ENCODE measurements around the gene HUS1B. TPM values are rescaled to one million over a fixed set of nuclear protein-coding genes. Genes with fewer than 3 reads are reported as not detected.

Gene HUS1B
- total and polyA plus RNA-seq, 2 experiments from 2014 or later, result 1.3 to 3.9 TPM

DNA sequence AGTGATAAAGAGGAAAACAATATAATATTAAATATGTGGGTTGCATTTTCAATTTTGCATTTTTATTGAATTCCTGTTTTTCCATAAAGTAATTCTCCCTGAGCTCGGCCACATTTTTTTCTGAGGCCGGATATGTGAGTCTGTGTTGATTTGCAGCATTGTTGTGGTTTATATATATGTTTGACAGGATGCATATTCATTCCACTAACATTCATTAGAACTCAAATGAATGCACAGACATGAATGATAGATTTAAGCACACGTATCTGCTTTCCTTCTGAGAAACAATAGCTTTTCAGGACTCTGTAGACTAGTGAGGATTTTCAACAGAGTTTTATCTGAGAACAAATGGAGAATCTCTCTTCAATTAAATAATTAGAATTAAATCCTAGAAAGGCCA is 46.7 kb upstream of the HUS1B start:
- H3K4me1 ChIP-seq (ENCODE audit: insufficient read depth), result peaks cover 88% of the 10 kb centered on the region
- TF ChIP-seq EZH2phosphoT487 (IDR thresholded peaks at IDR 0.05; ENCODE audit: unreplicated experiment) (no peak), EZH2 (IDR thresholded peaks at IDR 0.05; ENCODE audit: low read depth, unreplicated experiment) (no peak), JUNB (IDR thresholded peaks at IDR 0.05; ENCODE audit: unreplicated experiment) (no peak), ZNF331 (CRISPR knock-in tag; IDR thresholded peaks at IDR 0.05; ENCODE audit: low read depth) (no peak), POLR2AphosphoS5 (IDR thresholded peaks at IDR 0.05; ENCODE audit: low read depth) (no peak), CREB1 (CRISPR knock-in tag; IDR thresholded peaks at IDR 0.05; ENCODE audit: low read depth) (no peak), STAT1 (IDR thresholded peaks at IDR 0.05; ENCODE audit: unreplicated experiment) (no peak), ZNF114 (CRISPR knock-in tag; IDR thresholded peaks at IDR 0.05) (no peak)
- TF ChIP-seq, protein P1, sequence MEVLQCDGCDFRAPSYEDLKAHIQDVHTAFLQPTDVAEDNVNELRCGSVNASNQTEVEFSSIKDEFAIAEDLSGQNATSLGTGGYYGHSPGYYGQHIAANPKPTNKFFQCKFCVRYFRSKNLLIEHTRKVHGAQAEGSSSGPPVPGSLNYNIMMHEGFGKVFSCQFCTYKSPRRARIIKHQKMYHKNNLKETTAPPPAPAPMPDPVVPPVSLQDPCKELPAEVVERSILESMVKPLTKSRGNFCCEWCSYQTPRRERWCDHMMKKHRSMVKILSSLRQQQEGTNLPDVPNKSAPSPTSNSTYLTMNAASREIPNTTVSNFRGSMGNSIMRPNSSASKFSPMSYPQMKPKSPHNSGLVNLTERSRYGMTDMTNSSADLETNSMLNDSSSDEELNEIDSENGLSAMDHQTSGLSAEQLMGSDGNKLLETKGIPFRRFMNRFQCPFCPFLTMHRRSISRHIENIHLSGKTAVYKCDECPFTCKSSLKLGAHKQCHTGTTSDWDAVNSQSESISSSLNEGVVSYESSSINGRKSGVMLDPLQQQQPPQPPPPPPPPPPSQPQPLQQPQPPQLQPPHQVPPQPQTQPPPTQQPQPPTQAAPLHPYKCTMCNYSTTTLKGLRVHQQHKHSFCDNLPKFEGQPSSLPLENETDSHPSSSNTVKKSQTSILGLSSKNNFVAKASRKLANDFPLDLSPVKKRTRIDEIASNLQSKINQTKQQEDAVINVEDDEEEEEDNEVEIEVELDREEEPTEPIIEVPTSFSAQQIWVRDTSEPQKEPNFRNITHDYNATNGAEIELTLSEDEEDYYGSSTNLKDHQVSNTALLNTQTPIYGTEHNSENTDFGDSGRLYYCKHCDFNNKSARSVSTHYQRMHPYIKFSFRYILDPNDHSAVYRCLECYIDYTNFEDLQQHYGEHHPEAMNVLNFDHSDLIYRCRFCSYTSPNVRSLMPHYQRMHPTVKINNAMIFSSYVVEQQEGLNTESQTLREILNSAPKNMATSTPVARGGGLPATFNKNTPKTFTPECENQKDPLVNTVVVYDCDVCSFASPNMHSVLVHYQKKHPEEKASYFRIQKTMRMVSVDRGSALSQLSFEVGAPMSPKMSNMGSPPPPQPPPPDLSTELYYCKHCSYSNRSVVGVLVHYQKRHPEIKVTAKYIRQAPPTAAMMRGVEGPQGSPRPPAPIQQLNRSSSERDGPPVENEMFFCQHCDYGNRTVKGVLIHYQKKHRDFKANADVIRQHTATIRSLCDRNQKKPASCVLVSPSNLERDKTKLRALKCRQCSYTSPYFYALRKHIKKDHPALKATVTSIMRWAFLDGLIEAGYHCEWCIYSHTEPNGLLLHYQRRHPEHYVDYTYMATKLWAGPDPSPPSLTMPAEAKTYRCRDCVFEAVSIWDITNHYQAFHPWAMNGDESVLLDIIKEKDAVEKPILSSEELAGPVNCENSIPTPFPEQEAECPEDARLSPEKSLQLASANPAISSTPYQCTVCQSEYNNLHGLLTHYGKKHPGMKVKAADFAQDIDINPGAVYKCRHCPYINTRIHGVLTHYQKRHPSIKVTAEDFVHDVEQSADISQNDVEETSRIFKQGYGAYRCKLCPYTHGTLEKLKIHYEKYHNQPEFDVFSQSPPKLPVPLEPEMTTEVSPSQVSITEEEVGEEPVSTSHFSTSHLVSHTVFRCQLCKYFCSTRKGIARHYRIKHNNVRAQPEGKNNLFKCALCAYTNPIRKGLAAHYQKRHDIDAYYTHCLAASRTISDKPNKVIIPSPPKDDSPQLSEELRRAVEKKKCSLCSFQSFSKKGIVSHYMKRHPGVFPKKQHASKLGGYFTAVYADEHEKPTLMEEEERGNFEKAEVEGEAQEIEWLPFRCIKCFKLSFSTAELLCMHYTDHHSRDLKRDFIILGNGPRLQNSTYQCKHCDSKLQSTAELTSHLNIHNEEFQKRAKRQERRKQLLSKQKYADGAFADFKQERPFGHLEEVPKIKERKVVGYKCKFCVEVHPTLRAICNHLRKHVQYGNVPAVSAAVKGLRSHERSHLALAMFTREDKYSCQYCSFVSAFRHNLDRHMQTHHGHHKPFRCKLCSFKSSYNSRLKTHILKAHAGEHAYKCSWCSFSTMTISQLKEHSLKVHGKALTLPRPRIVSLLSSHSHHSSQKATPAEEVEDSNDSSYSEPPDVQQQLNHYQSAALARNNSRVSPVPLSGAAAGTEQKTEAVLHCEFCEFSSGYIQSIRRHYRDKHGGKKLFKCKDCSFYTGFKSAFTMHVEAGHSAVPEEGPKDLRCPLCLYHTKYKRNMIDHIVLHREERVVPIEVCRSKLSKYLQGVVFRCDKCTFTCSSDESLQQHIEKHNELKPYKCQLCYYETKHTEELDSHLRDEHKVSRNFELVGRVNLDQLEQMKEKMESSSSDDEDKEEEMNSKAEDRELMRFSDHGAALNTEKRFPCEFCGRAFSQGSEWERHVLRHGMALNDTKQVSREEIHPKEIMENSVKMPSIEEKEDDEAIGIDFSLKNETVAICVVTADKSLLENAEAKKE (CRISPR knock-in tag; IDR thresholded peaks at IDR 0.05), result no peak
- TF ChIP-seq, protein P2, sequence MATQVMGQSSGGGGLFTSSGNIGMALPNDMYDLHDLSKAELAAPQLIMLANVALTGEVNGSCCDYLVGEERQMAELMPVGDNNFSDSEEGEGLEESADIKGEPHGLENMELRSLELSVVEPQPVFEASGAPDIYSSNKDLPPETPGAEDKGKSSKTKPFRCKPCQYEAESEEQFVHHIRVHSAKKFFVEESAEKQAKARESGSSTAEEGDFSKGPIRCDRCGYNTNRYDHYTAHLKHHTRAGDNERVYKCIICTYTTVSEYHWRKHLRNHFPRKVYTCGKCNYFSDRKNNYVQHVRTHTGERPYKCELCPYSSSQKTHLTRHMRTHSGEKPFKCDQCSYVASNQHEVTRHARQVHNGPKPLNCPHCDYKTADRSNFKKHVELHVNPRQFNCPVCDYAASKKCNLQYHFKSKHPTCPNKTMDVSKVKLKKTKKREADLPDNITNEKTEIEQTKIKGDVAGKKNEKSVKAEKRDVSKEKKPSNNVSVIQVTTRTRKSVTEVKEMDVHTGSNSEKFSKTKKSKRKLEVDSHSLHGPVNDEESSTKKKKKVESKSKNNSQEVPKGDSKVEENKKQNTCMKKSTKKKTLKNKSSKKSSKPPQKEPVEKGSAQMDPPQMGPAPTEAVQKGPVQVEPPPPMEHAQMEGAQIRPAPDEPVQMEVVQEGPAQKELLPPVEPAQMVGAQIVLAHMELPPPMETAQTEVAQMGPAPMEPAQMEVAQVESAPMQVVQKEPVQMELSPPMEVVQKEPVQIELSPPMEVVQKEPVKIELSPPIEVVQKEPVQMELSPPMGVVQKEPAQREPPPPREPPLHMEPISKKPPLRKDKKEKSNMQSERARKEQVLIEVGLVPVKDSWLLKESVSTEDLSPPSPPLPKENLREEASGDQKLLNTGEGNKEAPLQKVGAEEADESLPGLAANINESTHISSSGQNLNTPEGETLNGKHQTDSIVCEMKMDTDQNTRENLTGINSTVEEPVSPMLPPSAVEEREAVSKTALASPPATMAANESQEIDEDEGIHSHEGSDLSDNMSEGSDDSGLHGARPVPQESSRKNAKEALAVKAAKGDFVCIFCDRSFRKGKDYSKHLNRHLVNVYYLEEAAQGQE (IDR thresholded peaks at IDR 0.05; ENCODE audit: unreplicated experiment), result no peak
- H3K36me3 ChIP-seq (ENCODE audit: insufficient read depth), result no peaks in the 10 kb centered on the region
- H2AFZ ChIP-seq, result no peak overlapping the region
- DNase-seq (ENCODE audit: low spot score), result no peak
- H3K4me3 ChIP-seq, result no peak overlapping the region
- Mint-ChIP-seq H3K27me3 (ENCODE audit: insufficient read depth, low read depth, poor library complexity) (peaks cover 10% of the 10 kb centered on the region), H3K4me3 (no peak overlapping the region), H3K9me3 (no peaks in the 10 kb centered on the region), H3K4me1 (peaks cover 71% of the 10 kb centered on the region), H3K27ac (no peak overlapping the region), H3K36me3 (ENCODE audit: low read depth) (no peaks in the 10 kb centered on the region)
- no peak for ATAC-seq
- no peaks in the 10 kb centered on the region for H4K20me1 ChIP-seq (replicated peaks; ENCODE audit: insufficient read depth)
- H3K27ac ChIP-seq (ENCODE audit: low read depth), result no peak overlapping the region
- H3K27me3 ChIP-seq (ENCODE audit: insufficient read depth), result no peaks in the 10 kb centered on the region
- peaks cover 15% of the 10 kb centered on the region for H3F3A ChIP-seq (replicated peaks; ENCODE audit: low read depth)
- H3K4me2 ChIP-seq, result no peak overlapping the region
- H3K79me2 ChIP-seq (replicated peaks; ENCODE audit: insufficient read depth), result no peaks in the 10 kb centered on the region
- H3K9me2 ChIP-seq (ENCODE audit: insufficient read depth), result no peaks in the 10 kb centered on the region
